ENCODE results near the gene CSRP3.

CSRP3 gene

GRCh38 chr11:19237813-19238212 is 36.0 kb upstream of the CSRP3 start:
- no peak for TF ChIP-seq CTCF (conservative IDR thresholded peaks at IDR 0.05; ENCODE audit: low read depth, low read length)
- DNase-seq (ENCODE audit: low read depth), result no peak
- H3K4me3 ChIP-seq (ENCODE audit: low read depth, low read length), result no peak overlapping the region

- no peak for TF ChIP-seq CTCF (conservative IDR thresholded peaks at IDR 0.05; ENCODE audit: low read depth, low read length)
- no peak for DNase-seq (ENCODE audit: low read depth)
- no peak overlapping the region for H3K4me3 ChIP-seq (ENCODE audit: low read depth, low read length)
These were observed 35.6 kb upstream of the CSRP3 start for GRCh38 chr11:19237381-19237780.

- DNase-seq (ENCODE audit: low read depth), result no peak
- H3K4me3 ChIP-seq (ENCODE audit: low read depth, low read length), result no peak overlapping the region
- no peak for TF ChIP-seq CTCF (conservative IDR thresholded peaks at IDR 0.05; ENCODE audit: low read depth, low read length)
These were observed 32.5 kb upstream of the CSRP3 start for GRCh38 chr11:19234231-19234817.

- no peak overlapping the region for H3K4me3 ChIP-seq (ENCODE audit: low read depth, low read length)
- no peak for TF ChIP-seq CTCF (conservative IDR thresholded peaks at IDR 0.05; ENCODE audit: low read depth, low read length)
- DNase-seq (ENCODE audit: low read depth), result peak; percentile 81
These were observed 31.2 kb upstream of the CSRP3 start for GRCh38 chr11:19232910-19233503.

GRCh38 chr11:19229671-19230070 is 27.9 kb upstream of the CSRP3 start:
- no peak overlapping the region for H3K4me3 ChIP-seq (ENCODE audit: low read depth, low read length)
- no peak for DNase-seq (ENCODE audit: low read depth)
- TF ChIP-seq CTCF (conservative IDR thresholded peaks at IDR 0.05; ENCODE audit: low read depth, low read length), result no peak

GRCh38 chr11:19228968-19229367 is 27.2 kb upstream of the CSRP3 start:
- DNase-seq (ENCODE audit: low read depth), result no peak
- no peak overlapping the region for H3K4me3 ChIP-seq (ENCODE audit: low read depth, low read length)
- TF ChIP-seq CTCF (conservative IDR thresholded peaks at IDR 0.05; ENCODE audit: low read depth, low read length), result no peak
